Activated CD8-positive, alpha-beta T cell treated with anti-CD3 and anti-CD28 coated beads for 36 hours (primary cell): ENCODE measurements around the gene VKORC1. TPM values are rescaled to one million over a fixed set of nuclear protein-coding genes. Genes with fewer than 3 reads are reported as not detected.

Source experiments
- ATAC-seq: fragments of 200-7000 bp; cut with Tn5 transposase; one replicate; pipeline ENCODE4 v1.10.0; 2021; ENCODE audit warnings: mild to moderate bottlenecking, moderate library complexity
- CTCF ChIA-PET: fragments of 350-600 bp; sonication (Branson Sonifier 250); formaldehyde crosslinking; loops from one replicate; lab custom pipeline; 2021; ENCODE audit warnings: antibody characterized with exemption; lab: Charles Lee
- POLR2A ChIA-PET: fragments of 350-600 bp; sonication (Branson Sonifier 250); formaldehyde crosslinking; loops from one replicate; lab custom pipeline; 2021; ENCODE audit warnings: antibody characterized with exemption; lab: Charles Lee
- DNase-seq: peaks from one replicate; pipeline ENCODE4 v3.0.0-alpha.2; 2020
- H3K27ac Mint-ChIP-seq: one replicate; pipeline ENCODE4 v1.8.0; 2021; ENCODE audit warnings: mild to moderate bottlenecking, mixed read lengths
- H3K27me3 Mint-ChIP-seq: one replicate; pipeline ENCODE4 v1.8.0; 2021; ENCODE audit warnings: mixed read lengths
- H3K36me3 Mint-ChIP-seq: one replicate; pipeline ENCODE4 v1.8.0; 2021; ENCODE audit warnings: low read depth, mixed read lengths
- H3K4me1 Mint-ChIP-seq: one replicate; pipeline ENCODE4 v1.8.0; 2021; ENCODE audit warnings: low read depth, mixed read lengths
- H3K4me3 Mint-ChIP-seq: one replicate; pipeline ENCODE4 v1.8.0; 2021; ENCODE audit warnings: mild to moderate bottlenecking, moderate library complexity, mixed read lengths
- H3K9me3 Mint-ChIP-seq: one replicate; pipeline ENCODE4 v1.8.0; 2021; ENCODE audit warnings: mixed read lengths
- intact Hi-C: fragments of 100-400 bp; cut with micrococcal nuclease; formaldehyde crosslinking; loops from one replicate; pipeline ENCODE4 v1.10.0; 2022
- total RNA-seq, 2 experiments: library from RNA; stranded (reverse); gene quantifications; one replicate each; pipeline ENCODE4 v1.2.3, GENCODE V29; 2021
- TF ChIP-seq, protein P1 (sequence below): fragments of 200-600 bp; IDR thresholded peaks from one replicate; pipeline ENCODE4 v1.8.0; 2022; ENCODE audit warnings: antibody characterized with exemption, mild to moderate bottlenecking

VKORC1 gene
- total RNA-seq, 2 experiments from 2014 or later = 68.5 to 71.5 TPM

- ATAC-seq (no peak), DNase-seq (no peak)
- TF ChIP-seq, protein P1, sequence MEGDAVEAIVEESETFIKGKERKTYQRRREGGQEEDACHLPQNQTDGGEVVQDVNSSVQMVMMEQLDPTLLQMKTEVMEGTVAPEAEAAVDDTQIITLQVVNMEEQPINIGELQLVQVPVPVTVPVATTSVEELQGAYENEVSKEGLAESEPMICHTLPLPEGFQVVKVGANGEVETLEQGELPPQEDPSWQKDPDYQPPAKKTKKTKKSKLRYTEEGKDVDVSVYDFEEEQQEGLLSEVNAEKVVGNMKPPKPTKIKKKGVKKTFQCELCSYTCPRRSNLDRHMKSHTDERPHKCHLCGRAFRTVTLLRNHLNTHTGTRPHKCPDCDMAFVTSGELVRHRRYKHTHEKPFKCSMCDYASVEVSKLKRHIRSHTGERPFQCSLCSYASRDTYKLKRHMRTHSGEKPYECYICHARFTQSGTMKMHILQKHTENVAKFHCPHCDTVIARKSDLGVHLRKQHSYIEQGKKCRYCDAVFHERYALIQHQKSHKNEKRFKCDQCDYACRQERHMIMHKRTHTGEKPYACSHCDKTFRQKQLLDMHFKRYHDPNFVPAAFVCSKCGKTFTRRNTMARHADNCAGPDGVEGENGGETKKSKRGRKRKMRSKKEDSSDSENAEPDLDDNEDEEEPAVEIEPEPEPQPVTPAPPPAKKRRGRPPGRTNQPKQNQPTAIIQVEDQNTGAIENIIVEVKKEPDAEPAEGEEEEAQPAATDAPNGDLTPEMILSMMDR = no peak
- H3K9me3 Mint-ChIP-seq = no peaks in the 10 kb centered on the region
- H3K4me1 Mint-ChIP-seq = peaks cover 37% of the 10 kb centered on the region
- H3K4me3 Mint-ChIP-seq = no peak overlapping the region
- intact Hi-C loops = no loop called here
- no peaks in the 10 kb centered on the region for H3K27me3 Mint-ChIP-seq
- H3K27ac Mint-ChIP-seq = peak overlapping the region; percentile 49
- peaks cover 44% of the 10 kb centered on the region for H3K36me3 Mint-ChIP-seq
- POLR2A ChIA-PET = interaction anchor here (0.6 to 1.5 kb wide), 3 partner anchors 13 to 136 kb away, joined by 3 to 5 read pairs (median 3); partner anchors contain the start of gene PYDC1
- CTCF ChIA-PET = no interaction called here
These were observed 13.7 kb downstream of the VKORC1 start for GRCh38 chr16:31080756-31081419.

DNA sequence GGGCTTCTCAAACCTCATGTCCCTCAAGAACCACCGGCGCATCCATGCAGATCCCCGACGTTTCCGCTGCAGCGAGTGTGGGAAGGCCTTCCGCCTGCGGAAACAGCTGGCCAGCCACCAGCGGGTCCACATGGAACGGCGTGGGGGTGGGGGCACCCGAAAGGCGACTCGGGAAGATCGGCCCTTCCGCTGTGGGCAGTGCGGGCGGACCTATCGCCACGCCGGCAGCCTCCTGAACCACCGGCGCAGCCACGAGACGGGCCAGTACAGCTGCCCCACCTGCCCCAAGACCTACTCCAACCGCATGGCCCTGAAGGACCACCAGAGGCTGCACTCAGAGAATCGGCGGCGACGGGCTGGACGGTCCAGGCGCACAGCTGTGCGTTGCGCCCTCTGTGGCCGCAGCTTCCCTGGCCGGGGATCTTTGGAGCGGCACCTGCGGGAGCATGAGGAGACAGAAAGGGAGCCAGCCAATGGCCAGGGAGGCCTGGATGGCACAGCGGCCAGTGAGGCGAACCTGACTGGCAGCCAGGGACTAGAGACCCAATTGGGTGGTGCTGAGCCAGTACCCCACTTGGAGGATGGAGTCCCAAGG lies 14.5 kb downstream of the VKORC1 start:
- no peak for DNase-seq
- H3K36me3 Mint-ChIP-seq = peaks cover 44% of the 10 kb centered on the region
- POLR2A ChIA-PET = interaction anchor here (0.6 to 1.5 kb wide), 4 partner anchors 14 to 137 kb away, joined by 3 to 6 read pairs (median 3); partner anchors contain the start of genes PYDC1 and VKORC1

GRCh38 chr16:31079342-31079944 lies 15.2 kb downstream of the VKORC1 start:
- no peak overlapping the region for H3K4me3 Mint-ChIP-seq
- peaks cover 50% of the 10 kb centered on the region for H3K36me3 Mint-ChIP-seq
- DNase-seq (peak; percentile 27), ATAC-seq (peak; percentile 65)
- POLR2A ChIA-PET = interaction anchor here (0.9 to 1.5 kb wide), 3 partner anchors 15 to 29 kb away, joined by 3 to 6 read pairs (median 3); partner anchors contain the start of gene VKORC1
- intact Hi-C loops = no loop called here
- TF ChIP-seq, protein P1 = no peak
- H3K27me3 Mint-ChIP-seq = no peaks in the 10 kb centered on the region
- H3K9me3 Mint-ChIP-seq = no peaks in the 10 kb centered on the region
- H3K4me1 Mint-ChIP-seq = peaks cover 47% of the 10 kb centered on the region
- CTCF ChIA-PET = no interaction called here
- no peak overlapping the region for H3K27ac Mint-ChIP-seq

More for the DNA sequence above, 14.5 kb downstream of the VKORC1 start:
- CTCF ChIA-PET = no interaction called here
- no peak for ATAC-seq
- Mint-ChIP-seq H3K4me1 (peaks cover 41% of the 10 kb centered on the region), H3K4me3 (no peak overlapping the region), H3K9me3 (no peaks in the 10 kb centered on the region), H3K27me3 (no peaks in the 10 kb centered on the region), H3K27ac (no peak overlapping the region)
- intact Hi-C loops = no loop called here
- TF ChIP-seq, protein P1 = no peak

DNA sequence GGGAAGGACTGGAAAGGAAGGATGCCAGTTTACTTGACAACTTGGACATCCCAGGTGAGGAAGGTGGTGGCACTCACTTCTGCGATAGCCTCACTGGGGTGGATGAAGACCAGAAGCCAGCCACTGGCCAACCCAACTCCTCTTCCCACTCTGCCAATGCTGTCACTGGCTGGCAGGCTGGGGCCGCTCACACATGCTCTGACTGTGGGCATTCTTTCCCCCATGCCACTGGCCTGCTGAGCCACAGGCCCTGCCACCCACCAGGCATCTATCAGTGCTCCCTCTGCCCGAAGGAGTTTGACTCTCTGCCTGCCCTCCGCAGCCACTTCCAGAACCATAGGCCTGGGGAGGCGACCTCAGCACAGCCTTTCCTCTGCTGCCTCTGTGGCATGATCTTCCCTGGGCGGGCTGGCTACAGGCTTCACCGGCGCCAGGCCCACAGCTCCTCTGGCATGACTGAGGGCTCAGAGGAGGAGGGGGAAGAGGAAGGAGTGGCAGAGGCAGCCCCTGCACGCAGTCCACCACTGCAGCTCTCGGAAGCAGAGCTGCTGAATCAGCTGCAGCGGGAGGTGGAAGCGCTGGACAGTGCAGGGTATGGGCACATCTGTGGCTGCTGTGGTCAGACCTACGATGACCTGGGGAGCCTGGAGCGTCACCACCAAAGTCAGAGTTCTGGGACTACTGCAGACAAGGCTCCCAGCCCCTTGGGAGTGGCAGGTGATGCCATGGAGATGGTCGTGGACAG lies 15.8 kb downstream of the VKORC1 start:
- TF ChIP-seq, protein P1 = no peak
- Mint-ChIP-seq H3K4me3 (no peak overlapping the region), H3K9me3 (no peaks in the 10 kb centered on the region), H3K4me1 (peaks cover 47% of the 10 kb centered on the region), H3K27ac (no peak overlapping the region), H3K27me3 (no peaks in the 10 kb centered on the region), H3K36me3 (peaks cover 50% of the 10 kb centered on the region)
- no peak for DNase-seq
- CTCF ChIA-PET = no interaction called here
- intact Hi-C loops = no loop called here
- ATAC-seq = no peak
- POLR2A ChIA-PET = interaction anchor here (0.7 to 2.1 kb wide), 2 partner anchors 10 to 21 kb away, joined by 3 to 5 read pairs; partner anchors contain the start of gene PRSS53
